GM12801 (cell line): ENCODE data around the gene GMEB2.

Source experiments
- CTCF ChIP-seq: IDR thresholded peaks from one replicate; pipeline ENCODE4 v1.5.1; 2011; ENCODE audit warnings: control low read depth; ENCODE audit not compliant: insufficient read length; ENCODE audit errors: extremely low read depth

Gene GMEB2

GRCh38 chr20:63553251-63553932, 73.5 kb downstream of the GMEB2 start:
- no peak for TF ChIP-seq CTCF

GRCh38 chr20:63552481-63553249, 74.2 kb downstream of the GMEB2 start:
- no peak for TF ChIP-seq CTCF

- no peak for TF ChIP-seq CTCF
These were observed 75.8 kb downstream of the GMEB2 start for GRCh38 chr20:63551068-63551467.

- no peak for TF ChIP-seq CTCF
These were observed 77.1 kb downstream of the GMEB2 start for GRCh38 chr20:63549679-63550282.

- TF ChIP-seq CTCF: no peak
These were observed 77.9 kb downstream of the GMEB2 start for GRCh38 chr20:63549019-63549418.

GRCh38 chr20:63548542-63548941, 78.4 kb downstream of the GMEB2 start:
- TF ChIP-seq CTCF: no peak

GRCh38 chr20:63547725-63548480, 79.0 kb downstream of the GMEB2 start, which contains the start of gene SRMS:
SRMS (minus strand) TSS chr20:63547749; CDS start chr20:63547463, 286 bp downstream.
- TF ChIP-seq CTCF: no peak
